HTERT RPE-1 (cell line): Measurements from ENCODE around the gene FAM222A.

Experiments used
- in situ Hi-C: fragments of 300-500 bp; cut with MboI; formaldehyde crosslinking; loops from 4 replicates; pipeline ENCODE4 v1.14.3; 2020; ENCODE audit warnings: low sequenced_read_pairs

Gene FAM222A

DNA sequence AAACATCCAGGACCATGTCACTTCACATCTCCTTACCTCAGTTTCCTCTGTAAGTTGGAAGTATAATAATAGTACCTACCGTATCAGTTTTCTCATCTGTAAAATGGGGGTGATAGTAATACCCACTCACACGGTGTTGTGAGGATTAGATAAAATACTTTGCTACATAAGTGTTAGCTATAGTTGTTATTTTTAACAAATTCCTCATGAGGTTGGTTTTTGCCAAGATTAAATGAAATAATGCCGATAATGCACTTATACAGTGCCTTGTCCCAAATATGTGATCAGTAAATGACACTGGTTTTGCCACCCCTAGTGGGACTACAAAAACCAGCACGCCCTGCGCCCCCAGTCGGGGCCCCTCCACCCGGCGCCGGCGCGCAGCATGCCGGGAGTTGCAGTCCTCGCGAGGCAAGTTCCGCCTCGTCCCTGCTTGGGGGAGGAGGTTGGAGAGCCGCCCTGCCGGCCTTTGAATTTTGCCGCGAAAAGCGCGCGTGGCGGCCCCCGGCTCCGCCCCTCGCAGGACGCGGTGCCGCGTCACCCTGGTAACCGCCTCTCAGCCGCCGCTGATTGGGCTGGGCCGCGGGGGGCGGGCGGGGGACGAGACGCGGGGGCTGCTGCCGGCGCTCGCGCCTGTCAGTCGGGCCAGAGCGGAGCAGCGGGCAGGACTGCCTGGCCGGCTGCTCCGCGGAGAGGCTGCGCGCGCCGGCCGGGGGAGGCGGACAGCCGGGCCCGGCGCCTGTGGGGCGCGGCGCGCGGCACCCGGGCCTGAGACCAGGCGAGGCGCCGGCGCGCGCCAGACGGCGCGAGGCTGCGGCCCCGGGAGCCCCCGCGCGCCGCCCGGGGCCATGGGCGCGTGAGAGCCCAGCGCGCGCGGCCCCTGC, at the start of gene FAM222A:
Gene FAM222A (plus strand): TSS at position 639 of the 884 bp plus-strand sequence. CDS start 30,322 bp downstream, outside the sequence.
- in situ Hi-C loops = no loop called here

DNA sequence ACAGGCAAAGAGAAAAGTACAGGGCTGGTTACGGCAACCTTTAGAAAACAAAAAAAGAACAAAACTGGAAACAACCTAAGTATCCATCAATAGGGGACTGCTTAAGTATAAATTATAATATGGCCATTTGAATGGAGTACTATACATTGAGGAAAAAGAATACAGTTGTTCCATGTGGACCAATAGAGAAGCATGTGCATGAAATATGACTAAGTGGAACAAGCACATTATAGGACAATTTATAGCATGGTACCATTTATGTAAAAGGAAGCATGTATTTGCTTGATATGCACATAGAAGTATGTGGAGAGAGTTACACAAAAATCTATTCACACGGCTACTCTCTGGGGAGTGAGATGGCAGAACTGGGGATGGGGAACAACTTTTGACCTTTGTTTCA, 49.2 kb upstream of the FAM222A start:
- in situ Hi-C loops = no loop called here

DNA sequence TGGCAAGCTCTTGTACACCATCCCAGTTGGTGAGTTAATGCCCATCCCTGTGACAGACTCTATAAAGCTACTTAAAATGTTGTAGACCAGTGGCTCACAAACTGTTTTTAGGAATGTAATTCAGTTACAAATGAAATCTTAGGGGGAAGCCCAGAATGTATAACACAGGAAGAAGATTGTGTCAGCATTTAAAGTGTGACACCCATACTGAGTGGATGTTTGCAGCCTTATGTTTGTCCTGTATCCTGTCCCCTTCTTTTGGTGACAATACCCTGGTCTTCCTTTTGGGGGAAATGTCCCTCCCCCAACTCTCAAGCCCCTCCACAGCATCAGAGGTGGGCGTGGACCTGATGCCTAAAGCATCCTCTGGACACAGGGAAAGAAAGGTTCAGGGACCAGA, 47.6 kb upstream of the FAM222A start:
- in situ Hi-C loops = no loop called here

DNA sequence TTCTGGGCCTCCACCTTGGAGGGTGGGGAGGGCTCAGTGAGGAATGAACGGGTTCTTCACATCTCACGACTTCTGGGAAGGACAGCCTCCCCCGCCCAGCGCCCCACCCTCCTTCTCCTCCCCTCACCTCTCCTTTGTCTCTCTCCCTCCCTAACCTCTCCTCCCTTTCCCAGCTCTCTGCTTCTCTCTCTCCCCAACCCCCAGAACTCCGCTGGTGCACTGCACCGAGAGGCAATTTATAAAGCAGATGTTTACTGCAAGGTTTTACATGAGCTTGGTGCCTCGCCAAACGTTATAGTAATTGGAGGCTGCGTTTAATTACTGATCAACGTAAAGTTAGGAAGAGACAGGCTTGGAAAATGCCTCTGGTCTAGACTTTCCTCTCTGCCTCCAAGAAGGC, 42.9 kb upstream of the FAM222A start:
- in situ Hi-C loops = no loop called here

DNA sequence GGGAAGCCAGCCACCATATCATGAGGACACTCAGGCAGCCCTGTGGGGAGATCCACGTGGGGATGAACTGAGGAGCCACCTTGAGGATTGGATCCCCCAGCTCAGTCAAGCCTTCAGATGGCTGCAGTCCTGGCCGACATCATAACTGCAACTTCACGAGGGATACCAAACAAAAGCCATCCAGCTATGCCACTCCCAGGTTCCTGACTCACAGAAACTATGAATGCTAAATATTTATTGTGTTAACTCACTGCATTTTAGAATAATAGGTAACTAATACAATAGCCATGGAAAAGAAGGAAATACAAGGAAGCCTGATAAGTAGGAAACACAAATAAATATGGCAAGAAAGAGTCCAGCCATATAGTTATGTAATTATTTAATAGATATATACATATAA, 42.1 kb upstream of the FAM222A start:
- in situ Hi-C loops = no loop called here

DNA sequence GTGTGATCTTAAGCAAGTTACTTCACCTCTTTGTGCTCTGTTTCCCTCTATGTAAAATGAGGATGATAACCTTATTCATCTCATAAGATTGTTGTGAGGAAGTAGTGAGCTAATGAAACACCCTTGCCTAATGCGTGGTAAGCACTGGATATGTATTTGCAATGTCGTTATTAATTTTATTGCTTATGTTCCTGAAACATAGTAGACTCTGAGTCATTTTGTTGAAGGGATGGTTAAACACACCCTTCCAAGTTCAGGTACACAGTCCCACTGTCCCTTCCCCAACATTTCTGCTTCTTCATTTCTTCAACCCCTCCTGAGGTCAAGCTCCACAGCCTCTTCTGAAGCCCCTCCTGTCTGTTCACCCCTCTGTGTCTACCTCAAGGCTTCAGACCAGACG, 40.2 kb upstream of the FAM222A start:
- in situ Hi-C loops = no loop called here

DNA sequence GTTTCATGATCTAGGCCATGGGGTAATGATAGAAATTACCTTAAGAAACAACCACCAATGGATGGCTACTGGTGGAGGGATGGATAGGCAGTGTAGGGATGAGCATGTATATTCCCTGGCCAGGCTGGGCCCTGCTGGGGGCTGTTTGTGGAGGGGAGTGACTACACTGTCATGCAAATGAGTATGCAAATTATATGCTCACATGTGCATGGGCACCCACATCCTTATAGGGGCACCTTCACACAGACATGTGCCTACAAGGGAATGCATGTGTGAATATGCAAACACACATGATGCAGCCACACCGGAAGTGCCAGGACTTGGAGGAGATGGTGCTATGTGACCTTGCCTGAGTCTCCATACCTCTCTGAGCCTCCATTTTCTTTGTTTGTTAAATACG, 39.7 kb upstream of the FAM222A start:
- in situ Hi-C loops = no loop called here

DNA sequence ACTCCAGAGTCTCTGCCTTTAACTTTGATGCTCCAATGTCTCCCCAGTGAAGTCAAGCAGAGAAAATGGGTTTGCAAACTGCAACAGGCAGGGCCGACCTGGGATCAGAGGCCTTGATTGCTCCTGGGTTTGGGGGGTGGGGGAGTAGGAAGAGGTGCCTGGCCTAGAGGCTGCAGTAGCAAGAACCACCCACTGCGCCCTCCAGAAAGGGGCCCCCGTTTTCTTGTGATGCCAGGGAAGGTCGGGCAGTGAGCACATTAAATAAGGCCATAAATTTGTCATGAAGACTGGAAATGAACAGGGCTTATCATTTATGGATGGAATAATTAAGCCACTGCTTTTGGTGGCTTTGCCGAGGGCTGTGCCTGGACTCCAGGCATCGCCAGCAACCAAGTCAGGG, 38.2 kb upstream of the FAM222A start:
- in situ Hi-C loops = no loop called here

DNA sequence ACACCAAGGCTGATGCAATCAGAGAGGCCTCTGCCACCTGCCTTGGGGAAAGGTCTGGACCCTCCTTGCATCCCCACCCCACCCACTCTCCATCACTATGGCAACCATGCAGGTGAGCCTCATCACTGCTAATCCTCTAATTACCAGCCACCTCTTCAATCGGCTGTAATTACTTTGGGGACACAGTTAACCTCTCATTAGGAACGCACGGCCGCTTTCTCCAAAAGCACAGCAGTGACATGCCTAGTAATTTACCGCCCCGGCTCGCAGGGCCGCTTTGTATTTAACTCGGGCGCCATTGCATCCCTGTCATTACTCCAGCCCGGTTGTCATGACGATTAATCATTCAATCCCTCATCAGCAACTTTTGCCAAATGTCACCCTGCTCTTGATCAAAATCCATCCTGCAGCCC, 36.3 kb upstream of the FAM222A start:
- in situ Hi-C loops = no loop called here

DNA sequence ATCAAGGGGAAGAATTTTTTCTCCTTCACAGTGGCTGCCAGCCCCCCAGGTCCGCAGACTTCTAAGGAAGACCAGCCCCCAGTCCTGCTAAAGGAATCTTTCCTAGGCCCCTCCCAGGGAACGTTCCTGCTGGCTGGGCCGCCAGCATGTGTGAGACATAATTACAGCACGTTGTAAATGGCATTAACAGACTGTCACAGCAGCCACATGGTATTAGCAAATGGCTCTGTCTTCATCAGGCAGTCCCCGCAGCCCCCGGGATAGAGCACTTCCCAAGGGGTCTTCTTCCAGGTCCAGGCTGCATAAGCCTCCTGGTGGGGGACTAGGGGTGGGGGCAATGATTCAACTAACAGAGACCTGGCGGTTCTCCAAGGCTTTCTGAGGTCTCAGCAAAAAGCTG, 34.9 kb upstream of the FAM222A start:
- in situ Hi-C loops = no loop called here

DNA sequence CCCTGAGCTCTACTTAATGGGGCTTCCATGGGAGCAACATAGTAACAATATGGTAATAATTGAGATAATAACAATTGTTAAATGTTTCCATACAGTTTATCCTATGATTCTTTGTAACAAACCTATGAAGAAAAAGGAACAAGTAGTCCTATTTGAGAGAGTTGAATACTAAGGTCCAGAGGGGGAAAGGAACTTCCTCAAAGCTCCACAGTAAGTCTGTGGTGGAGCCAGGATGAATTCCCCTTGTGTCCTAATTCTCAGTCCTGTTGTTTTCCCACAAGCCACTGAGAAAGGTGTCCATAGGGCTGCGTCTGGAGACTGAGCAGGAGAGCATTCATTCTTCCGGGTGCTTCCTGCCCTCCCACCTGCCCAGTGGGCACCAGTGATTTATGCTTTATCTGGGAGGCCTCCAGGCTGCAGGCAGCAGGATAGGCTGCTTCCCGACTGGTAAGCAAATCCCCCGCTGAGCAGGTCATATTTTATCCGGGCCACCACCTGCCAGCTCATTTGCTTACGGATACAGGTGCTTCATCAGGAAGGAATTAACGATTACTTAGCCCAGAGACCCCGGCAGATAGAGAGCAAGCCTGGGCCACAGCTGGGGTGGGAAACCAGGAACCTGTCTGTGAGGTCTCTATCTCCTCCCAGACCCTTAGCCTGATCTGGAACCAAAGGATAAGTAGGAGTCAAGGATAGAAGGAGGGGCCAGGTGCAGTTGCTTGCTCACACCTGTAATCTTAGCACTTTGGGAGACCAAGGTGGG, 33.9 kb upstream of the FAM222A start:
- in situ Hi-C loops = no loop called here

DNA sequence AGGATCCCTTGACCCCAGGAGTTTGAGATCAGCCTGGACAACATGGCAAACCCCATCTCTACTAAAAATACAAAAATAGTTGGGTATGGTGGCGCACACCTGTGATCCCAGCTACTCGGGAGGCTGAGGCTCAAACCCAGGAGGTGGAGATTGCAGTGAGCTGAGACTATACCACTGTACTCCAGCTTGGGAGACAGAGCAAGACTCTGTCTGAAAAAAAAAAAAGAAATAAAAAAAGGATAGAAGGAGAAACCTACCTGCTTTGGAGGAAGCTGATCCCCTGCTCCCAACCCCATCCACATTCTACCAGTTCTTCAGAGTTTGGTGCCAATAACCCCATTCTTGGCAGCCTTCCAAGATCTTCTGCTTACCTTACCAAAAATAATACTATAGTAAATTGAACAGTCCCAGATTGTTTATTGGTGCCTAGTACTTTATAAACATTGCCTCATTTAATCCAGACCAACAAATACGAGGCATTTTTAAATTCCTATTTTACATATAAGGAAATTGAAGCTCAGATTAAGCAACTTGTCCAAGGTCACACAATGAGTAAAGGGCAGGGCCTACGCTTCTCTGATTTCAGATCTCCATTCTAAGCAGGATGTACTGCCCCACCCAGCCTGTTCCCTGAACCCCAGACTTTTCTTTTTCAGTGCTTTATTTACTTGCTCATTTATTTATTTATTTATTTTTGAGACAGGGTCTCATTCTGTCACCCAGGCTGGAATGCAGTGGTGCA, 33.2 kb upstream of the FAM222A start:
- in situ Hi-C loops = no loop called here

DNA sequence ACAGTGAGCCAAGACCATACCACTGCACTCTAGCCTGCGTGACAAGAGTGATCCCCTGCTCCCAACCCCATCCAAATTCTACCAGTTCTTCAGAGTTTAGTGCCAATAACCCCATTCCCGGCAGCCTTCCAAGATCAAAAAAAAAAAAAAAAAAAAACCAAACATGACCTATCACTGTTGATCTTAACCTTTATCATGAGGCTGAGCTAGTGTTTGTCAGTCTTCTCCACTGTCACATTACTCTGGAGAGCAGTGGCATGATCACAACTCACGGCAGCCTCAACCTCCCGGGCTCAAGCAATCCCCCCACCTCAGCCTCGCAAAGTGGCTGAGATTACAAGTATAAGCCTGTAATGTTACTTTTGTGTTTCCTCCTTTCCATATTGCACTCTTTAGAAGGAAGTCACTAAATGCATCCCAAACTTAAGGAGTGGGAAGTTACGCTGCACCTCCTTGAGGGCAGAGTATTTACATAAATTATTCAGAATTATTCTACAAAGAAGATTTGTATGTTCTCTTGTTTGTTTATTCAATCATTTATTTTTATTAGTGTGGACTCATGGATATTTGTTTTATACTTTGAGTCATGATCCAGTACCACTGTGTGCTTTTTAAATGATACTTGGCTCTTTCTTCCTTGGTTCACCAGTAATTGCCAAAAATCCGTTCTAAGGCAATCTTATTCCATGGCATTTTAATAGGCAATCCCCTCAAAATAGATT, 31.5 kb upstream of the FAM222A start:
- in situ Hi-C loops = no loop called here

DNA sequence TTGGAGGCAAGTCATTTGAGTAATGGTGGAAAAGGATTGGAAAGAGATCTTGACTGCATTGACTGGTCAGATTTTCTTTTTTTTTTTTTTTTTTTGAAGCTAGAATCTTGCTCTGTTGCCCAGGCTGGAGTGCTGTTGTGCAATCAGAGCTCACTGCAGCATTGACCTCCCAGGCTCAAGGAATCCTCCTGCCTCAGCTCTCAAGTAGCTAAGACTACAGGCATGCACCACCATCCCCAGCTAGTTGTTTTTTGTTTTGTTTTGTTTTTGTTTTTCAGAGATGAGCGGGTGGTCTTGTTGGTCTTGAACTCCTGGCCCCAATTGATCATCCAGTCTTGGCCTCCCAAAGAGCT, 30.9 kb upstream of the FAM222A start:
- in situ Hi-C loops = no loop called here

DNA sequence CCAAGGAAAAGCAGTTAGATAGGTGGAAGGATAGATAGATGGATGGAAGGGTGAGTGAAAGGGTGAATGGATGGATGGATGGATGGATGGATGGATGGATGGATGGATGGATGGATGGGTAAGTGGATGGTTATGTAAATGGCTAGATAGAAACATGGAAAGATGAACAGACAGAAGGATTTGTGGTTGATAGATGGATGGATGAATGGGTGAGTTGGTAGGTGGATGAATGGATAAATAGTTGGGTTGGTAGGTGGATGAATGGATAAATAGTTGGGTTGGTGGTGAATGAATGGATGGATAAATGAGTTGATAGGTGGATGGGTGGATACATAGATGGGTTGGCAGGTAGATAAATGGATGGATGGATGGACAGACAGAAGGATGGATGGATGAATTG, 30.3 kb upstream of the FAM222A start:
- in situ Hi-C loops = no loop called here

DNA sequence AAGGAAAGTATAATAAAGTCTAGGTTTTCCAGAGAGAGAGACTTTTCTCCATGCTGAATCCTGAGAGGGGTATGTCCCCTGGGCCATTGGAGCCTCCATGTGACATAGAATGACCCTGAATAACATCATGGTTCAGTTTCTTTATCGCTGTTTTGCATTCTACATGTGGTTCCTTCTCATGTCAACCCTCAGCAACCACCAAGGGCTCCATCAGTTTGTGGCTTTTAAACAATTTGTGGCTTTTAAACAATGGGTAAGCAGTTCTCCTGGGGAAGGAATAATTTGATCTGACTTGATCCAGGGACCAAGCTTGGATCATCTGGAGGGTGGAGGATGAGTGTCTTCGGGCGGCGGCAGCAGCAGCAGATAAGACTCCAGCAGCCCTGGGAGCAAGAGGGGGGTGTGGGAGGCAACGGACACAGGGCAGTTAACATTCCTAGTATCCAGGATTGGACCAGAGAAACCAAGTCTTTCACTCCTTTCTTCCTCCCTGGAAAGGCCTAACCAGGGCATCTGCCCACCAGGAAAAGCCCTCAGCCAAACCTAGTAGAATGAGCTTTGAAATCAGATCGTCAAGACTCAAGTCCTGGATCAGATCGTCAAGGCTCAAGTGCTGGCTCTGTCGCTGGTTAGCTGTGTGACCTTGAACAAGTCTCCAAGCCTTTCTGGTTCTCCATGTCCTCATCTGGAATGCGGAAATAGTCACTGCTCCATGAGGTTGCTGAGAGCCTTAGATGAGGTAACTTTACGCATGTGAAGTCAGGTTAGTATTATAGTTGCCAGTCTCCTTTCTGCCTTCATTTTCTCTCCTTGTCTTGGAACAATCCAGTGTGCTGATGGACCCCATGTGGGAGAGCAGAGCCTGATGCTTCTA, 27.8 kb upstream of the FAM222A start:
- in situ Hi-C loops = no loop called here

DNA sequence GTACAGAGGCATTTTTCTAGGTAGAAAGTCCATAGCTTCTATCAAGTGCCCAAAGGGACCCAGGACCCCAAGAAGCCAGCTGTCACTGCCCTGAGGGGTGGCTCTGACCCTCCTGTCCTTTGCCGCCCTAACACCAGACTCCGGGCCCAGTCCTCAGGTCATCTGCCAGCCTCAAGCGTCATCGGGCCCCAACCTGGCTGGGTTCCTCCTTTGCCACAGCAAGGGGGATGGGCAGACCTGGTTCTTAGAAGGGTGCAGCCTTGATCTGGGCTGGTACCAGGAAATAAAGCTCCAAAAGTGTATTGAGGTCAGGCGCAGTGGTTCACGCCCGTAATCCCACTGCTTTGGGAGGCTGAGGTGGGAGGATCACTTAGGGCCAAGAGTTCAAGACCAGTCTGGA, 27.1 kb upstream of the FAM222A start:
- in situ Hi-C loops = no loop called here

DNA sequence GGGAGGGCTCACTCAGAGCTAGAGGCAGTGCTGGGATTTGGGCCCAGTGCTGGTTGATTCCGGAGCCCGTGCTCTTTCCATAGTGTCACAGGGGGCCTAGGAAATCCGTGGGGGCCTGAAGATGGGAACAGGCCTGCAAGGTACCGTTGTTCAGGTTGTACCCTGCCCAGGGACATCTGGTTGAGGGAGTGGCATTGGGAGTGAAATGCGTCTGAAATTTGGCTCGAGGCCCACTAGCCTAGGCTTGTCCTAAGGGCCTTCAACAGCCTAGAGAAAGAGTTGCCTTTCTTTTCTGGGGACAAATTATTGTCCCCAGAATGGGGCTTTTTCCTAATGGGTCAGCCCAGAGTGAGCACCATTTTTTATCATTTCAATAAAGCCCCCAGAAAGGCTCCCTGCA, 26.4 kb upstream of the FAM222A start:
- in situ Hi-C loops = no loop called here

DNA sequence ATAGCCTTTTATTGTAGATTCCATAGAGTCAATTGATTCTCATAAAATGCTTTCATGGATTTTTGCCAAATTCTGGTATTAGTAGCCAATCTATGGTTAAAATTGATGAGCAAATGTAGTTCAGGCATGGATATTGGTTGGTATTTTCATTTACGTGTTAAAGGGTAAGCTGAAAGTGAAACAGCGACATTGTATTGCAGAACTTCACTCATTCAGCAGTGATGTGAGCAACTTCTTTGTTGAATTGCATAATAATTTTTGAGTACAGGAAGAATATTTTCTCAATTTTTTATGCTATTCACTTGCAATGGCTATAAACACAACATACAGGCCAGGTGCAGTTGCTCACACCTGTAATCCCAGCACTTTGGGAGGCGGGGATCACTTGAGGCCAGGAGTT, 24.2 kb upstream of the FAM222A start:
- in situ Hi-C loops = no loop called here

DNA sequence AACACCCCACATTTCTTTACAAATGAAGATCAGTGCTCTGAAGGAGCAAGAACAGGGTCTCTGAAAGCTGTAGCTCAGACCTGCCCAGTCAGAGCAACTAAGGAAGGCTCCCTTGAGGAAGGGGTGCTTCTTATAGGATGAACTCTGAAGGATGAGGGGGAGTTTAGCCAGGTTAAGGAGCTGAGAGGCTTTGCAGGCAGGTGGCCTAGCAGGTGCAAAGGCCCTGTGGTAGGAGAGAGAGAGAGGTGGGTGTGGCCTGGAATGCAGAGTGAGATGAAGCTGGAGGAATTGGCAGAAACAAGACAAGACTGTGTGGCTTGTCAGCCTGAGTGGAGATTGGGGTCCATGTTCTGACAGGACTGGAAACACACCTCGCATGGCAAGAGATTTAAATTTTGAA, 20.5 kb upstream of the FAM222A start:
- in situ Hi-C loops = no loop called here
